Tibial artery (tissue), 4 donors: ENCODE data around the gene RANBP6.
A peak's percentile ranks its signal among the peaks of the same experiment; 100 is the strongest.
"Not testable (repeated sequence)": the region's sequence is repeated elsewhere in the genome, so short reads cannot be mapped to it uniquely, and the experiment has no call there.

Experiments used
- DNase-seq, 2 donors: peaks; one replicate each; pipeline ENCODE4 v3.0.0-alpha.2; 2019
- H3K27ac ChIP-seq, 2 donors: fragments of 200-600 bp; sonication (generic) in 1 of 2; 1 replicate in 1 of 2; 2 replicates in 1 of 2; pipeline ENCODE4 v1.5.1; 2018 to 2019; ENCODE audit warnings: mild to moderate bottlenecking in 1 of 2
- H3K27me3 ChIP-seq, 2 donors: fragments of 200-600 bp; sonication (generic) in 1 of 2; one replicate each; pipeline versions ENCODE4 v1.5.1 to v1.6.0; 2016 to 2019
- H3K36me3 ChIP-seq, 3 donors: fragments of 200-600 bp; sonication (generic) in 2 of 3; one replicate each; pipeline ENCODE4 v1.5.1; 2016 to 2019; ENCODE audit warnings: mild to moderate bottlenecking in 2 of 3
- H3K4me1 ChIP-seq, 4 donors: fragments of 200-600 bp; sonication (generic) in 2 of 4; 1 replicate in 3 of 4; 2 replicates in 1 of 4; pipeline ENCODE4 v1.5.1; 2016 to 2019
- H3K4me3 ChIP-seq, 2 donors: fragments of 200-600 bp; sonication (generic) in 1 of 2; 1 replicate in 1 of 2; 2 replicates in 1 of 2; pipeline ENCODE4 v1.5.1; 2018 to 2019; ENCODE audit warnings: mild to moderate bottlenecking in 2 of 2
- H3K9me3 ChIP-seq, 3 donors: fragments of 200-600 bp; sonication (generic) in 1 of 3; one replicate each; pipeline ENCODE4 v1.5.1; 2016 to 2019
- intact Hi-C: fragments of 100-400 bp; cut with DNase I; formaldehyde crosslinking; loops from one replicate; pipeline ENCODE4 v1.15.0; 2023; ENCODE audit warnings: low total_unique reads
- TF ChIP-seq, protein P1 (sequence below), 2 experiments: fragments of 200-600 bp in 1 of 2; fragments of 450-650 bp in 1 of 2; IDR thresholded peaks; one replicate each; pipeline ENCODE4 v1.5.1; 2017 to 2019; ENCODE audit warnings: antibody characterized with exemption in 2 of 2, mild to moderate bottlenecking in 1 of 2, moderate library complexity in 1 of 2

The RANBP6 gene

DNA sequence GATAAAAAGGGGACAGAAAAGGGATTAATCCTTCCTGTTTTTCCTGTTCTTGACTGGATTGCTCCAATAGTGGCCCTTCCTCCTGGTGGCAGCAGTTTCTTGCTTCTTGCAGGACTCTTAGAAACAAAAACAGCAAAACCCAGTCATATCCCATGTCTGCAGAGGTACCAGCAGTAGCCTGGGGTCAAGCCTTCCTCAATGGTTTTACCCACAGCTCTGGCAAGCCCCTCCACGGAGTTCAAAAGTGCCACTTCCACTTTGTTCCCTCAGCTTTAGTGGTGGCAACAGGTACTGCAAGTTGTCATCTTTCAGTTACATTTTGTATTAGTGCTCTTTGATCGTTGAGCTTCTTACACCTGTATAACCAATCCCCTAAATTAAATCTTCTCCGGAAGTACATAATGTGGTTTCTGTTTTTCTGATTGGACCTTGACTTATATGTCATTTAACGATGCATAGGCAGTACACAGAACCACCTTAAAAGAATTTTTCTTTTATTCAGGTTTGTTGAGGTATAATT lies 8.7 kb upstream of the RANBP6 start:
- TF ChIP-seq, protein P1, sequence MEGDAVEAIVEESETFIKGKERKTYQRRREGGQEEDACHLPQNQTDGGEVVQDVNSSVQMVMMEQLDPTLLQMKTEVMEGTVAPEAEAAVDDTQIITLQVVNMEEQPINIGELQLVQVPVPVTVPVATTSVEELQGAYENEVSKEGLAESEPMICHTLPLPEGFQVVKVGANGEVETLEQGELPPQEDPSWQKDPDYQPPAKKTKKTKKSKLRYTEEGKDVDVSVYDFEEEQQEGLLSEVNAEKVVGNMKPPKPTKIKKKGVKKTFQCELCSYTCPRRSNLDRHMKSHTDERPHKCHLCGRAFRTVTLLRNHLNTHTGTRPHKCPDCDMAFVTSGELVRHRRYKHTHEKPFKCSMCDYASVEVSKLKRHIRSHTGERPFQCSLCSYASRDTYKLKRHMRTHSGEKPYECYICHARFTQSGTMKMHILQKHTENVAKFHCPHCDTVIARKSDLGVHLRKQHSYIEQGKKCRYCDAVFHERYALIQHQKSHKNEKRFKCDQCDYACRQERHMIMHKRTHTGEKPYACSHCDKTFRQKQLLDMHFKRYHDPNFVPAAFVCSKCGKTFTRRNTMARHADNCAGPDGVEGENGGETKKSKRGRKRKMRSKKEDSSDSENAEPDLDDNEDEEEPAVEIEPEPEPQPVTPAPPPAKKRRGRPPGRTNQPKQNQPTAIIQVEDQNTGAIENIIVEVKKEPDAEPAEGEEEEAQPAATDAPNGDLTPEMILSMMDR (IDR thresholded peaks at IDR 0.05), result peak; percentile 23 to 40
- no peaks in the 10 kb centered on the region for H3K36me3 ChIP-seq
- H3K4me1 ChIP-seq, result no peaks in the 10 kb centered on the region

DNA sequence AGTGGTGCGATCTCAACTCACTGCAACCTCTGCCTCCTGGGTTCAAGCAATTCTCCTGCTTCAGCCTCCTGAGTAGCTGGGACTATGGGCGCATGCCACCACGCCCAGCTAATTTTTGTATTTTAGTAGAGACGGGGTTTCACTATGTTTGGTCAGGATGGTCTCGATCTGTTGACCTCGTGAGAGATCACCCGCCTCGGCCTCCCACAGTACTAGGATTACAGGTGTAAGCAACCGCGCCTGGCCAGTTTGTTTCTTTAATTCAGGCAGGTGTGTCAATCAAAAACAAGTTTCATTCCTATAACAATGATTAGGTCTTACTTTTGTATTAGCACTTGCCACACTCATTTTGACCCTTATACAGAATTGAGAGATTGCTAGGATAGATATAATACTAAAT lies 1.6 kb upstream of the RANBP6 start:
- H3K36me3 ChIP-seq, result peaks cover 0 to 21% (median 6%) of the 10 kb centered on the region in 3 donors
- H3K27me3 ChIP-seq, H3K9me3 ChIP-seq, H3K27ac ChIP-seq, intact Hi-C loops, H3K4me3 ChIP-seq, DNase-seq: not testable (repeated sequence)
- H3K4me1 ChIP-seq, result peaks cover 0 to 38% (median 18%) of the 10 kb centered on the region in 4 donors

More for the DNA sequence above, 8.7 kb upstream of the RANBP6 start:
- no peak overlapping the region for H3K4me3 ChIP-seq
- DNase-seq, result no peak
- no peaks in the 10 kb centered on the region for H3K9me3 ChIP-seq
- no peak overlapping the region for H3K27ac ChIP-seq
- intact Hi-C loops, result no loop called here
- no peaks in the 10 kb centered on the region for H3K27me3 ChIP-seq

DNA sequence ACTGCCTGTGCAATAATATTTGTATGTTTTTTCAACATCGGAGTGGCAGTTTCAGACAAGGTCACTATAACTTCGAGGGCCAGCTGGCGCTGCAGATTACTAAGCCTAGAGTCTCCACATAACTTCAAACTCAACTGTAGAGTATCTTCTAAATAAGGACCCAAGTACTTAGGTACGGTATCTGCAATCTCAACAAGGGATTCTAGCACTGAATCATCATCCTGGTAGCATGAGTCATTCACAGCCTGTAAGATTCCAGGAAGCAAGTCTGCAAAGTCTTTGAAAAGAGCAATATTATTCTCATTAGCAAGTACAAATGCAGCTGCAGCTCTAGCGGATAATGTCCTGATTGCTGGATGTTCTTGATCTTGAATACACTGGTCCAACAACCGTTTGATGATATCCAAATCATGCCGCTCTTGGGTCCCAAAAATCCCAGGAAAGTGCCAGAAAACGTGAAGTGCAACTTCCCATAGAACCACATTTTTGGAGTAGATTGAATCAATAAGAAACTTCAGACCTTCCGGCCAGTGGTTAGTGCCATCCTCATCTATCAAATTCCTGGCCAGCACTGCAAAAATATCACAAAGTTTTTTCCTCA lies 654 bp downstream of the RANBP6 start:
- TF ChIP-seq, protein P1 (IDR thresholded peaks at IDR 0.05), result no peak
- Histone ChIP-seq H3K4me3 (peak overlapping the region; percentile 58 to 71), H3K9me3 (no peaks in the 10 kb centered on the region), H3K27ac (peak overlapping the region; percentile 68 to 73), H3K36me3 (peaks cover 0 to 35% (median 6%) of the 10 kb centered on the region in 3 donors), H3K4me1 (peaks cover 0 to 39% (median 18%) of the 10 kb centered on the region in 4 donors), H3K27me3 (no peaks in the 10 kb centered on the region)
- intact Hi-C loops, result no loop called here
- no peak for DNase-seq

DNA sequence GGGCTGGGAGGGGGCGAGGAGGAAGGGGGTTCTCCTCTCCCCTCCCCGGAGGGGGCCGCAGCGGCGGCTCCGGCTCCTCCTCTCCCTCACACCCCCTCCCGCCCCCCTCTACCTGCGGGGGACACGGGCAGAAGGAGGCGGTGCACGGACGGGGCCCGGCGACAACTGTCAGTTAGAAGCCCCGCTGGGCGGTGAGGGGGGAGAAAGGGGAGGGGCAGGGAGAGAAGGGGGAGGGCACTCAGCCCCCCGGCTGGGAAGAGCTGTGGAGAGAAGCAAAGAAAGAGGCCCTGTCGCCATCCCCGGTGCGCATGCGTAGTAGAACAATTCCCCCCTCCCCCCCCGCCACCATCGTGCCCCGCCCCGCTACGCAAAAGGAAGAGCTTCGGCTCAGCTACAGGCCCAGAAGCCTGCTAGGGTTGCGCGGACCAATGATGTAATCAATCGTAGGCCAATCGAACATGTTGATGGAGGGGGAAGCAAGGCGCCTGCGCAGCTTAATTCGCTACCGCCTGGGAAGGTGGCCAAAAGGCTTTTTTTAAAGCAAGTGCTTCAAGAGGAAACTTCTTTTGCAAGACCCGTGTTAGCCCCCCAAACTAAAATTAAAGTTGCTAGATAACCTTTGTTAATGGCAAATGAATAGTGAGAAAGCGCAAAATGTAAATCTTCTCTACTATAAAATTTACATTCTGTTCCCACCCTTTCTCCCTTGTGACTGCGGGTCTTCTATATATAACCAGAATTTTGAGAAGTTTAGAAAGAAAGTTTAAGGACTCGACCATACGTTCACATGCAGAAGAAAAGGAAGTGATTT lies 7.0 kb downstream of the RANBP6 start:
- Histone ChIP-seq H3K9me3 (no peaks in the 10 kb centered on the region), H3K4me3 (peak overlapping the region; percentile 77 to 88), H3K27me3 (no peaks in the 10 kb centered on the region), H3K36me3 (peaks cover 0 to 28% (median 6%) of the 10 kb centered on the region in 3 donors), H3K4me1 (peaks cover 0 to 53% (median 18%) of the 10 kb centered on the region in 4 donors), H3K27ac (peak overlapping the region; percentile 92 to 99)
- DNase-seq, result peak; percentile 97 to 98
- TF ChIP-seq, protein P1 (IDR thresholded peaks at IDR 0.05), result no peak
- intact Hi-C loops, result loop anchor here (5.0 kb wide), 1 partner anchor 176 kb away; the partner anchor contains the start of gene ERMP1

DNA sequence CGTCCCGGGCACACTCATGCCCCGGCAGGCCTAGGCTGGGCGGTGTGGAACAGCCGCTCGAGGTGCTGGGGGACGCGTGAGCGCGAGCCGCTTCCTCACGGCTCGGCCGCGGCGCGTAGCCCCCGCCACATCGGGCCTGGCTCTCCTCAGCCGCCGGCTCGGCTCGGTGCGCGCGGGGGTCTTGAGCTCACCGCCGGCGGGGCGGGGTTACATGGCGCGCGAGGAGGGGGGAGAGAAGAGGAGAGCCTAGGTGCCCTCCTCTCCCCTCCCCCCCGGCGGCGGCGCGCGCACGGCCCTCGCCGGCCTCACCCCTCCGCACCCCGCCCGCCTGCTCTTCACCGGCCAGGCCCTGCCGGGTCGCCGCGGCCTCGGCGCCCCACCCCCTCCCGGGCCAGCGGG lies 7.7 kb downstream of the RANBP6 start:
- Histone ChIP-seq H3K9me3 (no peaks in the 10 kb centered on the region), H3K27me3 (no peaks in the 10 kb centered on the region), H3K36me3 (peaks cover 0 to 22% (median 6%) of the 10 kb centered on the region in 3 donors), H3K27ac (peak overlapping the region; percentile 92 to 99), H3K4me1 (peaks cover 0 to 54% (median 18%) of the 10 kb centered on the region in 4 donors), H3K4me3 (peak overlapping the region; percentile 77 to 88)
- TF ChIP-seq, protein P1 (IDR thresholded peaks at IDR 0.05), result no peak
- DNase-seq, result peak; percentile 75 to 89
- intact Hi-C loops, result loop anchor here (5.0 kb wide), 1 partner anchor 175 kb away; the partner anchor contains the start of gene ERMP1
